ENCODE data around the gene DUT.

The DUT gene

GRCh38 chr15:48373821-48374451, 42.7 kb downstream of the DUT start:
- DNase-seq: no peak

- no peak for DNase-seq
Measured at GRCh38 chr15:48374472-48374871, 43.2 kb downstream of the DUT start.

- no peak for DNase-seq
Measured at GRCh38 chr15:48375767-48376166, 44.5 kb downstream of the DUT start.

GRCh38 chr15:48380198-48380597, 49.0 kb downstream of the DUT start:
- DNase-seq: no peak

- no peak for DNase-seq
Measured at GRCh38 chr15:48381861-48382260, 50.6 kb downstream of the DUT start.

GRCh38 chr15:48383031-48383430, 51.8 kb downstream of the DUT start:
- no peak for DNase-seq

- DNase-seq: no peak
Measured at GRCh38 chr15:48384616-48385015, 53.4 kb downstream of the DUT start.

- DNase-seq: no peak
Measured at GRCh38 chr15:48385031-48385830, 54.0 kb downstream of the DUT start.

GRCh38 chr15:48388016-48388851, 57.0 kb downstream of the DUT start:
- no peak for DNase-seq

GRCh38 chr15:48388910-48389309, 57.7 kb downstream of the DUT start:
- DNase-seq: no peak

- no peak for DNase-seq
Measured at GRCh38 chr15:48389691-48390143, 58.5 kb downstream of the DUT start.

GRCh38 chr15:48391950-48392349, 60.7 kb downstream of the DUT start:
- DNase-seq: no peak

- no peak for DNase-seq
Measured at GRCh38 chr15:48392356-48392755, 61.1 kb downstream of the DUT start.

All from stimulated activated CD4-positive, alpha-beta T cell treated with anti-CD3 and anti-CD28 coated beads, Interleukin-2, amount 100 ng/mL, for 24 hours (primary cell).